Measurements from ENCODE around the gene FAM180B. TPM values are rescaled to one million over a fixed set of nuclear protein-coding genes. Genes with fewer than 3 reads are reported as not detected.
A peak's percentile ranks its signal among the peaks of the same experiment; 100 is the strongest.

The FAM180B gene
- total and polyA plus RNA-seq, 2 donors (not counting 1 experiment from before 2014, with no cell fraction given) = not detected

- H3K4me1 ChIP-seq (ENCODE audit: control insufficient read depth, extremely low read depth, insufficient read depth, low read length) = no peaks in the 10 kb centered on the region
Observed at GRCh38 chr11:47599902-47600301, 13.4 kb downstream of the FAM180B start.

DNA sequence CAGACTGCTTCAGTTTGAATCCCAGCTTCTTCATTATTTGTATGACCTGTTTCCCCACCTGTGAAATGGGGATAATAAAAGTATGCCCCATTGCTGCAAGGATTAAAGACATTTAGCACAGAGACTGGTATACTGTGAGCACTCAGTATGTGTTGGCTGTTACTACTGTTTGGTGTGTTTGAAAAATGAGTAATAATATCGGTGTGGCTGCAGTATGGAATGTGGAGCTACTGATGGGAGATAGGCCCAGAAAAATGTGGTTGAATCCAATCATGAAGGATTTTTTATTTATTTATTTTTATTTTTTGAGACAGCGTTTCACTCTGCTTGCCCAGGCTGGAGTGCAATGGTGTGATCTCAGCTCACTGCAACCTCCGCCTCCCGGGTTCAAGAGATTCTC lies 16.8 kb downstream of the FAM180B start:
- peak in 1 of 2 donors; percentile 62 for DNase-seq (ENCODE audit: low read depth in 2 of 2)
- Histone ChIP-seq H3K4me3 (replicated peaks in 1 of 4; ENCODE audit: control extremely low read depth in 1 of 4, insufficient read depth in 1 of 4, low read depth in 3 of 4, low read length in 4 of 4) (no peak overlapping the region), H3K4me2 (ENCODE audit: extremely low read depth, insufficient read depth, low read length) (no peak overlapping the region), H4K20me1 (ENCODE audit: control insufficient read depth, extremely low read depth, insufficient read depth, low read length) (no peaks in the 10 kb centered on the region), H3K27me3 (ENCODE audit: control insufficient read depth, insufficient read depth, low read length) (no peaks in the 10 kb centered on the region), H2AFZ (ENCODE audit: low read length) (no peak overlapping the region), H3K36me3 (ENCODE audit: control insufficient read depth, insufficient read depth, low read length) (no peaks in the 10 kb centered on the region), H3K4me1 (ENCODE audit: control insufficient read depth, extremely low read depth, insufficient read depth, low read length) (peaks cover 13% of the 10 kb centered on the region), H3K27ac (ENCODE audit: insufficient read depth, low read length) (no peak overlapping the region), H3K9ac (ENCODE audit: insufficient read depth, low read length) (no peak overlapping the region), H3K9me3 (ENCODE audit: control insufficient read depth, insufficient read depth, low read depth, low read length) (no peaks in the 10 kb centered on the region), H3K79me2 (ENCODE audit: control insufficient read depth, insufficient read depth, low read length) (no peaks in the 10 kb centered on the region)
- TF ChIP-seq EZH2 (IDR thresholded peaks at IDR 0.05; ENCODE audit: low read length, missing control alignments) = no peak
- TF ChIP-seq, protein P1, sequence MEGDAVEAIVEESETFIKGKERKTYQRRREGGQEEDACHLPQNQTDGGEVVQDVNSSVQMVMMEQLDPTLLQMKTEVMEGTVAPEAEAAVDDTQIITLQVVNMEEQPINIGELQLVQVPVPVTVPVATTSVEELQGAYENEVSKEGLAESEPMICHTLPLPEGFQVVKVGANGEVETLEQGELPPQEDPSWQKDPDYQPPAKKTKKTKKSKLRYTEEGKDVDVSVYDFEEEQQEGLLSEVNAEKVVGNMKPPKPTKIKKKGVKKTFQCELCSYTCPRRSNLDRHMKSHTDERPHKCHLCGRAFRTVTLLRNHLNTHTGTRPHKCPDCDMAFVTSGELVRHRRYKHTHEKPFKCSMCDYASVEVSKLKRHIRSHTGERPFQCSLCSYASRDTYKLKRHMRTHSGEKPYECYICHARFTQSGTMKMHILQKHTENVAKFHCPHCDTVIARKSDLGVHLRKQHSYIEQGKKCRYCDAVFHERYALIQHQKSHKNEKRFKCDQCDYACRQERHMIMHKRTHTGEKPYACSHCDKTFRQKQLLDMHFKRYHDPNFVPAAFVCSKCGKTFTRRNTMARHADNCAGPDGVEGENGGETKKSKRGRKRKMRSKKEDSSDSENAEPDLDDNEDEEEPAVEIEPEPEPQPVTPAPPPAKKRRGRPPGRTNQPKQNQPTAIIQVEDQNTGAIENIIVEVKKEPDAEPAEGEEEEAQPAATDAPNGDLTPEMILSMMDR (conservative IDR thresholded peaks at IDR 0.05 in 1 of 2, IDR thresholded peaks at IDR 0.05 in 1 of 2; ENCODE audit: low read depth in 1 of 2, low read length in 2 of 2) = no peak

More at GRCh38 chr11:47599902-47600301, 13.4 kb downstream of the FAM180B start:
- no peak overlapping the region for H3K9ac ChIP-seq (ENCODE audit: insufficient read depth, low read length)
- H3K9me3 ChIP-seq (ENCODE audit: control insufficient read depth, insufficient read depth, low read depth, low read length) = no peaks in the 10 kb centered on the region
- no peaks in the 10 kb centered on the region for H3K36me3 ChIP-seq (ENCODE audit: control insufficient read depth, insufficient read depth, low read length)
- H3K4me2 ChIP-seq (ENCODE audit: extremely low read depth, insufficient read depth, low read length) = no peak overlapping the region
- no peak overlapping the region for H3K4me3 ChIP-seq (replicated peaks in 1 of 4; ENCODE audit: control extremely low read depth in 1 of 4, insufficient read depth in 1 of 4, low read depth in 3 of 4, low read length in 4 of 4)
- H2AFZ ChIP-seq (ENCODE audit: low read length) = no peak overlapping the region
- no peak for DNase-seq (ENCODE audit: low read depth in 2 of 2)
- TF ChIP-seq, protein P1 (conservative IDR thresholded peaks at IDR 0.05 in 1 of 2, IDR thresholded peaks at IDR 0.05 in 1 of 2; ENCODE audit: low read depth in 1 of 2, low read length in 2 of 2) = no peak
- TF ChIP-seq EZH2 (IDR thresholded peaks at IDR 0.05; ENCODE audit: low read length, missing control alignments) = no peak
- H4K20me1 ChIP-seq (ENCODE audit: control insufficient read depth, extremely low read depth, insufficient read depth, low read length) = no peaks in the 10 kb centered on the region
- H3K79me2 ChIP-seq (ENCODE audit: control insufficient read depth, insufficient read depth, low read length) = no peaks in the 10 kb centered on the region
- peaks cover 4% of the 10 kb centered on the region for H3K27me3 ChIP-seq (ENCODE audit: control insufficient read depth, insufficient read depth, low read length)
- H3K27ac ChIP-seq (ENCODE audit: insufficient read depth, low read length) = no peak overlapping the region

DNA sequence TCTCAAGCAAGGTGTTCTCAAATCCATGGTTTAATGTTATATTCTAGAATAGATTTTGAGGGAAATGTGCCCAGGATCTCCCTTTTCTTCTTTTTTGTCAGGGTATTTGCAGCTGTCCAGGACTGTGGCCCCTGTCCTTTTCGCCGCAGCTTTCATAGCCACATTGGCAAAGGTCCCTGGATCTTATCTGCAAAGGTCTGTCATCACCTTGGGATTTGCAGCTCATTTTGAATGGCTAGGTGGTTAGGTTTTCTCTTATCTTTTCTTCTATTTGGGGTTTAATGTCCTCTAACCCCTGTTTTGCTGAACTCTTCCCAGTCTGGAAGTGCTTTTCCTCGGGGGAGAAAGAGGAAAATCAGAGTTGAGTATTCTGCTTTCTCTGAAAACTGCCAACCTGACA lies 19.4 kb downstream of the FAM180B start:
- no peak for DNase-seq (ENCODE audit: low read depth in 2 of 2)
- TF ChIP-seq EZH2 (IDR thresholded peaks at IDR 0.05; ENCODE audit: low read length, missing control alignments) = no peak
- TF ChIP-seq, protein P1 (conservative IDR thresholded peaks at IDR 0.05 in 1 of 2, IDR thresholded peaks at IDR 0.05 in 1 of 2; ENCODE audit: low read depth in 1 of 2, low read length in 2 of 2) = no peak

More for the DNA sequence above, 19.4 kb downstream of the FAM180B start:
- H3K36me3 ChIP-seq (ENCODE audit: control insufficient read depth, insufficient read depth, low read length) = no peaks in the 10 kb centered on the region
- no peaks in the 10 kb centered on the region for H3K9me3 ChIP-seq (ENCODE audit: control insufficient read depth, insufficient read depth, low read depth, low read length)
- H3K9ac ChIP-seq (ENCODE audit: insufficient read depth, low read length) = no peak overlapping the region
- no peak overlapping the region for H3K4me3 ChIP-seq (replicated peaks in 1 of 4; ENCODE audit: control extremely low read depth in 1 of 4, insufficient read depth in 1 of 4, low read depth in 3 of 4, low read length in 4 of 4)
- H3K27ac ChIP-seq (ENCODE audit: insufficient read depth, low read length) = no peak overlapping the region
- H3K79me2 ChIP-seq (ENCODE audit: control insufficient read depth, insufficient read depth, low read length) = no peaks in the 10 kb centered on the region
- H3K4me2 ChIP-seq (ENCODE audit: extremely low read depth, insufficient read depth, low read length) = no peak overlapping the region
- no peaks in the 10 kb centered on the region for H3K27me3 ChIP-seq (ENCODE audit: control insufficient read depth, insufficient read depth, low read length)
- H3K4me1 ChIP-seq (ENCODE audit: control insufficient read depth, extremely low read depth, insufficient read depth, low read length) = peaks cover 13% of the 10 kb centered on the region
- no peaks in the 10 kb centered on the region for H4K20me1 ChIP-seq (ENCODE audit: control insufficient read depth, extremely low read depth, insufficient read depth, low read length)
- no peak overlapping the region for H2AFZ ChIP-seq (ENCODE audit: low read length)
